Subcutaneous adipose tissue (tissue), 4 donors: Measurements from ENCODE around the gene GSAP. TPM values are rescaled to one million over a fixed set of nuclear protein-coding genes. Genes with fewer than 3 reads are reported as not detected.

Experiments
- CTCF ChIP-seq: fragments of 450-650 bp; IDR thresholded peaks from one replicate; pipeline ENCODE4 v1.5.1; 2016; ENCODE audit warnings: low read depth, mild to moderate bottlenecking, control low read depth, antibody characterized with exemption, moderate library complexity
- total RNA-seq, 4 donors: library from RNA; depleted of rRNA; stranded (reverse); fragments of >200 nt; gene quantifications; one replicate each; pipeline ENCODE4 v1.1.0, GENCODE V29; 2016

GSAP gene
- total RNA-seq, 4 donors from 2014 or later: 29.6 to 50.1 (median 40.9) TPM

GRCh38 chr7:77351539-77352004, 64.6 kb downstream of the GSAP start:
- TF ChIP-seq CTCF: no peak

GRCh38 chr7:77349141-77349540, 67.0 kb downstream of the GSAP start:
- no peak for TF ChIP-seq CTCF

GRCh38 chr7:77348371-77348813, 67.8 kb downstream of the GSAP start:
- no peak for TF ChIP-seq CTCF

- no peak for TF ChIP-seq CTCF
These were observed 69.7 kb downstream of the GSAP start for GRCh38 chr7:77346441-77346840.

GRCh38 chr7:77339726-77340125, 76.4 kb downstream of the GSAP start:
- no peak for TF ChIP-seq CTCF

GRCh38 chr7:77338883-77339629, 77.1 kb downstream of the GSAP start:
- no peak for TF ChIP-seq CTCF

GRCh38 chr7:77338260-77338659, 77.9 kb downstream of the GSAP start:
- TF ChIP-seq CTCF: no peak
